ENCODE data around the gene SLC7A9.

Gene SLC7A9

DNA sequence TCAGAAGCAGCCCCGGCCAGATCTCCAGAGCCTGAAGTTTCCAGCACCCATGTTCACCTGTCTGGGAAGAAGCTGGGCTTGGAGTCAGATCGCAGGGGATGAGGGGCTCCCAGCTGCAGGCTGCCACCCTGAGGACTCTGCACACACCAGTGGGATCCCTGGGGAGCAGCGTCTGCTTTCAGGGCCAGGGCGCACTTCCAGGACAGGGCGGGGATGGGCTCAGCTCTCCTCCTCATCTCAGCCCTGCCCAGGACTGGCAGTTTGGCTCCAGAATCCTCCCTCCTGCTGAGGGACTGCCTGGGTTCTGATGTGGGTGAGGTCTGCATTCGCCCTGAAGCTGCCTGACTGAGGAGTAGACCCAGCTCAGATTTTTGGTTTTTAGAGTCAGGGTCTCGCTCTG is 3.5 kb downstream of the SLC7A9 start:
- H3K9me3 ChIP-seq (ENCODE audit: control insufficient read depth in 2 of 2, low read length in 2 of 2): no peaks in the 10 kb centered on the region
- H3K4me3 ChIP-seq (ENCODE audit: low read length in 2 of 2): no peak overlapping the region
- no peak overlapping the region for H3K27ac ChIP-seq (ENCODE audit: low read depth in 2 of 2, low read length in 2 of 2)
- H3K9ac ChIP-seq (ENCODE audit: low read depth in 1 of 2, low read length in 2 of 2): no peak overlapping the region
- no peaks in the 10 kb centered on the region for H3K4me1 ChIP-seq (ENCODE audit: control insufficient read depth in 2 of 2, insufficient read depth in 2 of 2, low read length in 2 of 2)
- no peaks in the 10 kb centered on the region for H3K36me3 ChIP-seq (ENCODE audit: control insufficient read depth in 2 of 2, insufficient read depth in 2 of 2, low read length in 2 of 2)
- H3K27me3 ChIP-seq (ENCODE audit: control insufficient read depth in 2 of 2, insufficient read depth in 2 of 2, low read length in 2 of 2): peaks cover 1 to 8% of the 10 kb centered on the region in 2 donors

DNA sequence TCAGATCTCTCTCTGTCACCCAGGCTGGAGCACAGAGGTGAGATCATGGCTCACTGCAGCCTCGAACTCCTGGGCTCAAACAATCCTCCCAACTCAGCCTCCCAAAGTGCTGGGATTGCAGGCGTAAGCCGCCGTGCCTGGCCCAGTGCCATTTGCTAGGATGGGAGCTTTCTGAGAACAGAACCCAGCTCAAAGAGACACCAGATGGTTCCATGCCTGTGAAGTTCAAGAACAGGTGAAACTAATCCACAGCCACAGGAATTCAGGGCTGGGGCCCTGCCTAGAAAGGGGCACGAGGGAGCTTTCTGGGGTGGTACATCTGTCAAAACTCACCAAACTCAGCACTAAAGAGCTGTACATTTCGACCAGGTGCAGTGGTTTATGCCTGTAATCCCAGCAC is 4.2 kb downstream of the SLC7A9 start:
- Histone ChIP-seq H3K36me3 (ENCODE audit: control insufficient read depth in 2 of 2, insufficient read depth in 2 of 2, low read length in 2 of 2) (no peaks in the 10 kb centered on the region), H3K27ac (ENCODE audit: low read depth in 2 of 2, low read length in 2 of 2) (no peak overlapping the region), H3K27me3 (ENCODE audit: control insufficient read depth in 2 of 2, insufficient read depth in 2 of 2, low read length in 2 of 2) (peaks cover 0 to under 1% of the 10 kb centered on the region in 2 donors), H3K9me3 (ENCODE audit: control insufficient read depth in 2 of 2, low read length in 2 of 2) (no peaks in the 10 kb centered on the region), H3K9ac (ENCODE audit: low read depth in 1 of 2, low read length in 2 of 2) (no peak overlapping the region), H3K4me1 (ENCODE audit: control insufficient read depth in 2 of 2, insufficient read depth in 2 of 2, low read length in 2 of 2) (no peaks in the 10 kb centered on the region), H3K4me3 (ENCODE audit: low read length in 2 of 2) (no peak overlapping the region)

DNA sequence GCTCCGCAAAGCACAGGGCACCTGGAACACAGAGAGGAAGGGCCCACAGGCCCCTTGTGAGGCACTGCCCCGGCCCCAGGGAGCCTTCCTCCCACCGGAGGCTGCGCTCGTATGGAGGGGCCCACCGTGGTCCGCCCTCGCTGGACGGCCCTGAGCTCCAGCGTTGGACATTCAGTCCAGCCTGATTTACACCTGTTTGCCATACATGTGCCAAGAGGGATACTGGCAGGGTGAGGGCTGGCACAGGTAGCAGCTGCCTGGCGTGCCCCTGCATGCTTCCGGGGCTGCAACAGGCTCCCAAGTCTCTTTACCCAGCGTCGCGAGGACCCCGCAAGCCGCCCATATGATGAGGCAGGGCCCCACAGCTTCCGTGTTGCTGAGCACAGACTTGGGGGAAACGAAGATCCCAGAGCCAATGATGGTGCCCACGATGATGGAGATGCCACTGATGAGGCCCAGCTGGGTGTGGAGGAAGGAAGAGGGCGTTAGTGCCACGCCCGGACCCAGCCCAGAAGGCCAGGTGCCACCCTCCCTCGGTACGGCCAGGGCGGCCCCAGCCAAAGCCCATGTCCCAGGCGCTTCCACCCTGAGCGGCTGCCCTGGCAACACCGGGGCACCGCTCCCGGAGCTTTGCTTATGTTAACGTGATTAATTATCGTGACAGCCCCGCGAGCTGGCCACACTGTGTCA is 5.1 kb downstream of the SLC7A9 start:
- Histone ChIP-seq H3K9ac (ENCODE audit: low read depth in 1 of 2, low read length in 2 of 2) (no peak overlapping the region), H3K9me3 (ENCODE audit: control insufficient read depth in 2 of 2, low read length in 2 of 2) (no peaks in the 10 kb centered on the region), H3K36me3 (ENCODE audit: control insufficient read depth in 2 of 2, insufficient read depth in 2 of 2, low read length in 2 of 2) (no peaks in the 10 kb centered on the region), H3K27ac (ENCODE audit: low read depth in 2 of 2, low read length in 2 of 2) (no peak overlapping the region), H3K4me1 (ENCODE audit: control insufficient read depth in 2 of 2, insufficient read depth in 2 of 2, low read length in 2 of 2) (no peaks in the 10 kb centered on the region), H3K27me3 (ENCODE audit: control insufficient read depth in 2 of 2, insufficient read depth in 2 of 2, low read length in 2 of 2) (no peaks in the 10 kb centered on the region), H3K4me3 (ENCODE audit: low read length in 2 of 2) (no peak overlapping the region)

DNA sequence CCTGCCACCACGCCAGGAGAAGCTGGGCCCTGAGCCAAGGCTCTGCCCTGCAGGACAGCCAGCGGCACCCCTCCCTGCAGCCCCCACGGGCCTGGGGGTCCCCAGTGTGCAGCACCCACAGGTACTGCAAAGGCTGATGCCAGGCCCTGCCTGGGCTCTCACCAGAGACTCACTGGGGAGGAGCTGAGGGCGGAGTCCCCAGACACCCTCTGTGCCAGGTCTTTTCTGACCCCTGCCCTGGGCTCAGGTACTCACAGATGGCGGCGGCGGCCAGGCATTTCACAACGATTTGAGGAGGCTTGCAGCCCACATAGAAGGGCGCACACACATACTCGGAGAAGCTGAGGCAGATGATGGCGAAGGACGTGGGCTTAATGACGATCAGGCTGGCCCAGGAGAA is 5.7 kb downstream of the SLC7A9 start:
- H3K4me3 ChIP-seq (ENCODE audit: low read length in 2 of 2): no peak overlapping the region
- no peaks in the 10 kb centered on the region for H3K4me1 ChIP-seq (ENCODE audit: control insufficient read depth in 2 of 2, insufficient read depth in 2 of 2, low read length in 2 of 2)
- no peaks in the 10 kb centered on the region for H3K9me3 ChIP-seq (ENCODE audit: control insufficient read depth in 2 of 2, low read length in 2 of 2)
- no peak overlapping the region for H3K27ac ChIP-seq (ENCODE audit: low read depth in 2 of 2, low read length in 2 of 2)
- H3K36me3 ChIP-seq (ENCODE audit: control insufficient read depth in 2 of 2, insufficient read depth in 2 of 2, low read length in 2 of 2): no peaks in the 10 kb centered on the region
- no peaks in the 10 kb centered on the region for H3K27me3 ChIP-seq (ENCODE audit: control insufficient read depth in 2 of 2, insufficient read depth in 2 of 2, low read length in 2 of 2)
- H3K9ac ChIP-seq (ENCODE audit: low read depth in 1 of 2, low read length in 2 of 2): no peak overlapping the region

DNA sequence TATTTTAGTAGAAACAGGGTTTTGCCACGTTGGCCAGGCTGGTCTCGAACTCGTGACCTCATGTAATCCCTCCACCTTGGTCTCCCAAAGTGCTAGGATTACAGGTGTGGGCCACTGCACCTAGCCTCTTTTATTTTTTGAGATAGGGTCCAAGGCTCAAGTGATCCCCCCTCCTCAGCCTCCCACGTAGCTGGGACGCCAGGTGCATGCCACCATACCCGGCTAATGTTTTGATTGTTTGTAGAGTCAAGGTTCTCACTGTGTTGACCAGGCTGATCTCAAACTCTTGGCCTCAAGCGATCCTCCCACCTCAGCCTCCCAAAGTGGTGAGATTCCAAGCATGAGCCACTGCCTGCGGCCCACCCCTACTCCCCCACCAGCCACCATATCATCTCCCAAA is 6.3 kb downstream of the SLC7A9 start:
- H3K36me3 ChIP-seq (ENCODE audit: control insufficient read depth in 2 of 2, insufficient read depth in 2 of 2, low read length in 2 of 2): no peaks in the 10 kb centered on the region

DNA sequence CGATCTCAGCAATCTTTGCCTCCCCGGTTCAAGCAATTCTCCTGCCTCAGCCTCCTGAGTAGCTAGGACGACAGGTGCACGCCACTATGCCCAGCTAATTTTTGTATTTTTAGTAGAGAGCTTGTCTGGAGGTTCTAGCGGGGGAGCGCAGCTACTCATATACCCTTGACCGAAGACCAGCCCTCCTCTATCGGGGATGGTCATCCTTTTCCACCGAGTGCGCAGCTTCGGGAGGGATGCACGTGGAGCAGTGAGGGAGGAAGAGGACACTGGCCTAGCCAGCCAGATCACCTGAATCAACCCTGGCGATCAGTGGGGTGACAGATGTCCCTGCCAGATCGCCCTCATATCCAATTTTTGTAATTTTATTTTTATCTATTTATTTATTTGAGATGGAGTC is 6.8 kb downstream of the SLC7A9 start:
- Histone ChIP-seq H3K4me3 (ENCODE audit: low read length in 2 of 2) (no peak overlapping the region), H3K9ac (ENCODE audit: low read depth in 1 of 2, low read length in 2 of 2) (no peak overlapping the region), H3K27ac (ENCODE audit: low read depth in 2 of 2, low read length in 2 of 2) (no peak overlapping the region), H3K36me3 (ENCODE audit: control insufficient read depth in 2 of 2, insufficient read depth in 2 of 2, low read length in 2 of 2) (no peaks in the 10 kb centered on the region), H3K27me3 (ENCODE audit: control insufficient read depth in 2 of 2, insufficient read depth in 2 of 2, low read length in 2 of 2) (no peaks in the 10 kb centered on the region), H3K4me1 (ENCODE audit: control insufficient read depth in 2 of 2, insufficient read depth in 2 of 2, low read length in 2 of 2) (no peaks in the 10 kb centered on the region), H3K9me3 (ENCODE audit: control insufficient read depth in 2 of 2, low read length in 2 of 2) (no peaks in the 10 kb centered on the region)

More for the DNA sequence above, 6.3 kb downstream of the SLC7A9 start:
- Histone ChIP-seq H3K27ac (ENCODE audit: low read depth in 2 of 2, low read length in 2 of 2) (no peak overlapping the region), H3K4me1 (ENCODE audit: control insufficient read depth in 2 of 2, insufficient read depth in 2 of 2, low read length in 2 of 2) (no peaks in the 10 kb centered on the region), H3K4me3 (ENCODE audit: low read length in 2 of 2) (no peak overlapping the region), H3K9ac (ENCODE audit: low read depth in 1 of 2, low read length in 2 of 2) (no peak overlapping the region), H3K27me3 (ENCODE audit: control insufficient read depth in 2 of 2, insufficient read depth in 2 of 2, low read length in 2 of 2) (no peaks in the 10 kb centered on the region), H3K9me3 (ENCODE audit: control insufficient read depth in 2 of 2, low read length in 2 of 2) (no peaks in the 10 kb centered on the region)

DNA sequence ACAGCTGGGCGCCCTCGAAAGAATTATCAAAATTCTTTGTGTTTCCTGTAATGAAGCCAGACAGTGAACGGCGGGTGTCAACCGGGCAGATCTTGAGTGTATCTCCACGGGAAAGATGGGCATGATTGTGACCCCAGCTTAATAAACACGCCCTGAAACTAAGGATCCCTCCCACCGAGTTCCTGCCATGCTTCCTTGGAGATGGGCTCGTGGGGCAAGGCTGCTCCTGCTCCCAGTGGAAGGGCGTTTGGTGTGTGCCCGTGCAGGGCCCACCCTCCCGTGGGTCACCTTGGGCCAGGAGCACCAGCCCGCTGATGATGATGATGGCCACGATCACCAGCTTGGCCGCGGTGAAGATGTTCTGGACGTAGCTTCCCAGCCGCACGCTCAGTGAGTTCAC is 7.4 kb downstream of the SLC7A9 start:
- no peaks in the 10 kb centered on the region for H3K36me3 ChIP-seq (ENCODE audit: control insufficient read depth in 2 of 2, insufficient read depth in 2 of 2, low read length in 2 of 2)
- no peak overlapping the region for H3K27ac ChIP-seq (ENCODE audit: low read depth in 2 of 2, low read length in 2 of 2)
- H3K9me3 ChIP-seq (ENCODE audit: control insufficient read depth in 2 of 2, low read length in 2 of 2): no peaks in the 10 kb centered on the region
- no peak overlapping the region for H3K4me3 ChIP-seq (ENCODE audit: low read length in 2 of 2)
- H3K9ac ChIP-seq (ENCODE audit: low read depth in 1 of 2, low read length in 2 of 2): no peak overlapping the region
- no peaks in the 10 kb centered on the region for H3K4me1 ChIP-seq (ENCODE audit: control insufficient read depth in 2 of 2, insufficient read depth in 2 of 2, low read length in 2 of 2)
- no peaks in the 10 kb centered on the region for H3K27me3 ChIP-seq (ENCODE audit: control insufficient read depth in 2 of 2, insufficient read depth in 2 of 2, low read length in 2 of 2)

DNA sequence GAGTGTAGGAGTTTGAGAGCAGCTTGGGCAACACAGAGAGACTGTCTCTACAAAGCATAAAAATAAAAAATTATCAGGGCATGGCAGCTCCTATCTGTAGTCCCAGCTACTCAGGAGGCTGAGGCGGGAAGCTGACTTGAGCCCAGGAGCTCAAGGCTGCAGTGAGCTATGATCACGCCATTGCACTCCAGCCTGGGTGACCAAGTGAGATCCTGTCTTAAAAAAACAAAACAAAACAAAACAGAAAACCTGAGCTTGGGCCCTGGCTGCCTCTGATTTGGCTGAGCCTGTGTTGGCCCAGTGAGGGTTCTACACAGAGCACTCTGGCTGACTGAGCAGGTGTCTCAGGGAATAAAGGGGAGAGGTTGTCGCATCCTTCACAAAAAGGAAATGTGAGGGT is 8.0 kb downstream of the SLC7A9 start:
- Histone ChIP-seq H3K27ac (ENCODE audit: low read depth in 2 of 2, low read length in 2 of 2) (no peak overlapping the region), H3K9ac (ENCODE audit: low read depth in 1 of 2, low read length in 2 of 2) (no peak overlapping the region), H3K4me1 (ENCODE audit: control insufficient read depth in 2 of 2, insufficient read depth in 2 of 2, low read length in 2 of 2) (no peaks in the 10 kb centered on the region), H3K4me3 (ENCODE audit: low read length in 2 of 2) (no peak overlapping the region), H3K27me3 (ENCODE audit: control insufficient read depth in 2 of 2, insufficient read depth in 2 of 2, low read length in 2 of 2) (no peaks in the 10 kb centered on the region), H3K9me3 (ENCODE audit: control insufficient read depth in 2 of 2, low read length in 2 of 2) (no peaks in the 10 kb centered on the region), H3K36me3 (ENCODE audit: control insufficient read depth in 2 of 2, insufficient read depth in 2 of 2, low read length in 2 of 2) (no peaks in the 10 kb centered on the region)

DNA sequence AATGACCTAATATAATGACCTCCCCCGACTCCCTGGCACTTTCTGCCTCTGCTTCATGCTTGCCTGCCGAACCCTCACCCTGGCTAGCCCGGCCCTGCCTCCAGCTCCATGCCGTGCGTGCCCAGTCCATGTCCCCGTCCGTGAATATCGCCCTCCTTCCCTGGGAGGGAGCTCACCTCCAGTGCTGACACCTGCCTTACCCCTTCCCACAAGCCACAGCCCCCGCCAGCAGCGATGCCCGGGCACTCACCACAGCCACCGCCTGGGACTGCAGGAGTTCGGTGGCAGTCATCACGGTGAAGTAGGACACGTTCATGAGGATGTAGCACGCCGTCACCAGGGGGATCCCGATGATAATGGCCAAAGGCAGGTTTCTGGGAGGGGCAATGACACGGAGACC is 10.0 kb downstream of the SLC7A9 start:
- Histone ChIP-seq H3K9ac (ENCODE audit: low read depth in 1 of 2, low read length in 2 of 2) (no peak overlapping the region), H3K27me3 (ENCODE audit: control insufficient read depth in 2 of 2, insufficient read depth in 2 of 2, low read length in 2 of 2) (no peaks in the 10 kb centered on the region), H3K36me3 (ENCODE audit: control insufficient read depth in 2 of 2, insufficient read depth in 2 of 2, low read length in 2 of 2) (no peaks in the 10 kb centered on the region), H3K4me3 (ENCODE audit: low read length in 2 of 2) (no peak overlapping the region), H3K9me3 (ENCODE audit: control insufficient read depth in 2 of 2, low read length in 2 of 2) (no peaks in the 10 kb centered on the region), H3K27ac (ENCODE audit: low read depth in 2 of 2, low read length in 2 of 2) (no peak overlapping the region), H3K4me1 (ENCODE audit: control insufficient read depth in 2 of 2, insufficient read depth in 2 of 2, low read length in 2 of 2) (no peaks in the 10 kb centered on the region)

DNA sequence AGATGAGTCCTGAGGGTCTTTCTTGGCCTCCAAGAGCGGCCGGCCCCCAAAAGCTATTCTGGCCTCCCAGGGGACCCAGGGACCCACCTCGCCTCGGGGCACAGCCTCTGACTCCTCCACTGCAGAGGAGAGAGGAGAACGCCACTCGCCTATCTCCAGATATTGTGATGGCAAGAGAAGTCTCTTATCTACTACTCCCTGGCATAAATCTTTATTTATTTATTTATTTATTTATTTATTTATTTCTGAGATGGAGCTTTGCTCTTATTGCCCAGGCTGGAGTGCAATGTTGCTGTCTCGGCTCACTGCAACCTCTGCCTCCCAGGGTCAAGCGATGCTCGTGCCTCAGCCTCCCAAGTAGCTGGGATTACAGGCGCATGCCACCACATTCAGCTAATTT is 11.0 kb downstream of the SLC7A9 start:
- no peaks in the 10 kb centered on the region for H3K9me3 ChIP-seq (ENCODE audit: control insufficient read depth in 2 of 2, low read length in 2 of 2)
- H3K27me3 ChIP-seq (ENCODE audit: control insufficient read depth in 2 of 2, insufficient read depth in 2 of 2, low read length in 2 of 2): no peaks in the 10 kb centered on the region
- no peaks in the 10 kb centered on the region for H3K36me3 ChIP-seq (ENCODE audit: control insufficient read depth in 2 of 2, insufficient read depth in 2 of 2, low read length in 2 of 2)
- no peak overlapping the region for H3K9ac ChIP-seq (ENCODE audit: low read depth in 1 of 2, low read length in 2 of 2)
- no peaks in the 10 kb centered on the region for H3K4me1 ChIP-seq (ENCODE audit: control insufficient read depth in 2 of 2, insufficient read depth in 2 of 2, low read length in 2 of 2)
- no peak overlapping the region for H3K4me3 ChIP-seq (ENCODE audit: low read length in 2 of 2)
- H3K27ac ChIP-seq (ENCODE audit: low read depth in 2 of 2, low read length in 2 of 2): no peak overlapping the region

DNA sequence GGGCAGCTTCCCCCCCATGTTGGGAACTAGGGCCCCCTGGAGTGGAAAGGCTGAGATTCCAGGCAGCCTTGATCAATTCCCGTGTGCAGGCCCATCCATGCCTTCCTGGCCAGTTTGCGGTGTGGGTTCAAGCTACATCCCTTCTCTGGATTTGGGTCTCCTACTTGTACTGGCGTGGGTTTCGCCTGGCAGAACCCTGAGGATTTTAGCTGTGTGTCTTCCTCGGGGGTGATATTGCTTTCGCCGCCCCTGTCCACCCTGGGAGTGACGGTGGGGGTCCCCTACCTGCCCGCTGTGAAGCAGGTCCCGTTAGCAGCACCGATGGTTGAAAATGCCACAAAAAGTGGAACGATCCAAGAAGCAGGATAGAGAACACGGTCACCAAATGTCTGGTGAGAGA is 11.4 kb downstream of the SLC7A9 start:
- H3K9me3 ChIP-seq (ENCODE audit: control insufficient read depth in 2 of 2, low read length in 2 of 2): no peaks in the 10 kb centered on the region
- H3K36me3 ChIP-seq (ENCODE audit: control insufficient read depth in 2 of 2, insufficient read depth in 2 of 2, low read length in 2 of 2): no peaks in the 10 kb centered on the region
- H3K4me3 ChIP-seq (ENCODE audit: low read length in 2 of 2): no peak overlapping the region
- no peak overlapping the region for H3K9ac ChIP-seq (ENCODE audit: low read depth in 1 of 2, low read length in 2 of 2)
- H3K27me3 ChIP-seq (ENCODE audit: control insufficient read depth in 2 of 2, insufficient read depth in 2 of 2, low read length in 2 of 2): no peaks in the 10 kb centered on the region
- no peak overlapping the region for H3K27ac ChIP-seq (ENCODE audit: low read depth in 2 of 2, low read length in 2 of 2)
- H3K4me1 ChIP-seq (ENCODE audit: control insufficient read depth in 2 of 2, insufficient read depth in 2 of 2, low read length in 2 of 2): no peaks in the 10 kb centered on the region
